ENCODE data around the gene PRDM10. TPM values are rescaled to one million over a fixed set of nuclear protein-coding genes. Genes with fewer than 3 reads are reported as not detected.

Gene PRDM10
- total and polyA plus RNA-seq, 2 donors (not counting 1 experiment from before 2014, with no cell fraction given) = 2.5 to 2.9 TPM

DNA sequence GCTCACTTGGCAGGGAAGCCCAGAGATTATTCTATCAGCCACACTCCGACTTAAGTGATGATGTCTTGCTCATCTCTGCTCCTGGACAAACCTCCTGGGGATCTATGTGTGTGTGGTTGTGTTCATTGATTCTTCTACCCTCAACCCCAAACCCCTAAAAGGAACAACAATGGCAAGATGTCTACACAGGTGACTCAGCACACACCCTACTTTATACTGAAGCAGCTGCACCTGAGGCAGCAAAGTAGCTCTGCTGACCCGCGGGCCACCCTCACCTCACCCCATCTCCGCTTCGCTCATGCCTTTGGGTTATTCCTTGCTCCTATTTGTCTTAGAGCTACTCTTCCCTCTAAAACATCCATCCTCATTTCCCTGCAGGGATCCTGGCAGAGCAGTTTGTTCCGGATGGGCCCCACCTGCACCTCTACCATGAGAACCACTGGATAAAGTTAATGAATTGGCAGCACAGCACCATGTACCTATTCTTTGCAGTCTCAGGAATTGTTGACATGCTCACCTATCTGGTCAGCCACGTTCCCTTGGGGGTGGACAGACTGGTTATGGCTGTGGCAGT, 148.3 kb downstream of the PRDM10 start:
- Histone ChIP-seq H4K20me1 (ENCODE audit: control insufficient read depth, extremely low read depth, insufficient read depth, low read length) (no peaks in the 10 kb centered on the region), H3K9me3 (ENCODE audit: control insufficient read depth, insufficient read depth, low read depth, low read length) (no peaks in the 10 kb centered on the region), H3K4me2 (ENCODE audit: extremely low read depth, insufficient read depth, low read length) (no peak overlapping the region), H3K79me2 (ENCODE audit: control insufficient read depth, insufficient read depth, low read length) (no peaks in the 10 kb centered on the region), H3K9ac (ENCODE audit: insufficient read depth, low read length) (no peak overlapping the region), H2AFZ (ENCODE audit: low read length) (no peak overlapping the region), H3K4me3 (replicated peaks in 1 of 4; ENCODE audit: control extremely low read depth in 1 of 4, insufficient read depth in 1 of 4, low read depth in 3 of 4, low read length in 4 of 4) (no peak overlapping the region), H3K4me1 (ENCODE audit: control insufficient read depth, extremely low read depth, insufficient read depth, low read length) (no peaks in the 10 kb centered on the region), H3K27me3 (ENCODE audit: control insufficient read depth, insufficient read depth, low read length) (peaks cover 6% of the 10 kb centered on the region), H3K27ac (ENCODE audit: insufficient read depth, low read length) (no peak overlapping the region), H3K36me3 (ENCODE audit: control insufficient read depth, insufficient read depth, low read length) (no peaks in the 10 kb centered on the region)
- no peak for DNase-seq (ENCODE audit: low read depth in 2 of 2)
- no peak for TF ChIP-seq EZH2 (IDR thresholded peaks at IDR 0.05; ENCODE audit: low read length, missing control alignments)

DNA sequence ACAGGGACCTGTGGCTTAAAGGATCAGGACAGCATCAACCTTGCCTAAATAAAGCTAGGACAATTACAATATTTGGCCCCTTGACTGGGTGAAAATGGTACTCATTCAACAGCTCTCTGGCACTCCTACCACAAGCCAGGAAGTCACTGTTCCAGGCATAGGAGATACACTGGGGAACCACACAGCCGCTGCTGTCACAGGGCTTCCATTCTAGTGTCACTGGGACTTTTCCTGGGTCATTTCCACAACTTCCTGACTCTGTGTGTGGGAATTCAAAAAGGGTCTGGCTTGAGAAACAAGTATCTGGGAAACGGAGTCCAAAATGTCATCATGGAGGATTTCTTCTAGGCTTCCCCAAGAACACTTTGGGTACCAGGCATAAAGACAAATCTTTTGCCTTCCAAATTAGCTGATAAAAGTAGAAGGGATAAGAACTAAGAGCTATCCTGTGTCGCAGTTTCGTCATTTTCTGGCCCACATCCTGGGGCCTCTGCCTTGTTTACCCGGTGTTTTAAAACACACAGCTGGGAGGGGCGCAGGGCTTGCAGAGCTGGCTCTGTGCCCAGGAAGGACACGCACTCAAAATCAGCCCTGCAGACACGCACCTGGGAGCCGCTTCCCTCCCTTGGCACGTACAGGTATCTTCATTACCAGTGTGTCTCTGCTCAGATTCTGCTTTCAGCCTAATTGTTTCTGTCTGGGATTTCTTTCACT, 149.0 kb downstream of the PRDM10 start:
- DNase-seq (ENCODE audit: low read depth in 2 of 2) = peak; percentile 8 to 56

DNA sequence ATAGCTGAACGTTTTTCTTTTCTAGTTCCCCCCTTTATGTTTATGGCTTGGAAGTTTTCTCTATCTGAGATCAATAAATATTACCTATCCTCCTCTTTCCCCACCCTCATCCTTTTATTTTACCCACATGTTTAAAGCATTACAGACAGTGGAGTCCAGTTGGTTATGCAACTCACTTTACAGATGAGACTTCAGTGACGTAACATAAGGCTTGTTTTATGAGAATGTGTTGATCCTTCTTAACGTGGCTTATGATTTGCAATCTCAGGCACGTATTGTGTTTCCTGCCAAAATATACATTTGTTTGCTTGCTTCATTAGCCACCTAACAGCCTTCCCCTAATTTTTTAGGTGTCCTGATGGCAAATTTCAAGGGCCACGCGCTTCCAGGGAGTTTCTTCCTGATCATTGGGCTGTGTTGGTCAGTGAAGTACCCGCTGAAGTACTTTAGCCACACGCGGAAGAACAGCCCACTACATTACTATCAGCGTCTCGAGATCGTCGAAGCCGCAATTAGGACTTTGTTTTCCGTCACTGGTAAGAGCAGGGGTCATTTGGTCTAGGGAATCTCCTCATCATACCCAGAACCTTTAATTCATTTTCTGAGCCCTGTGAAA, 150.4 kb downstream of the PRDM10 start:
- no peak overlapping the region for H3K27ac ChIP-seq (ENCODE audit: insufficient read depth, low read length)
- no peaks in the 10 kb centered on the region for H3K9me3 ChIP-seq (ENCODE audit: control insufficient read depth, insufficient read depth, low read depth, low read length)
- DNase-seq (ENCODE audit: low read depth in 2 of 2) = no peak
- H3K9ac ChIP-seq (ENCODE audit: insufficient read depth, low read length) = no peak overlapping the region
- H4K20me1 ChIP-seq (ENCODE audit: control insufficient read depth, extremely low read depth, insufficient read depth, low read length) = no peaks in the 10 kb centered on the region
- no peak for TF ChIP-seq EZH2 (IDR thresholded peaks at IDR 0.05; ENCODE audit: low read length, missing control alignments)
- TF ChIP-seq, protein P1, sequence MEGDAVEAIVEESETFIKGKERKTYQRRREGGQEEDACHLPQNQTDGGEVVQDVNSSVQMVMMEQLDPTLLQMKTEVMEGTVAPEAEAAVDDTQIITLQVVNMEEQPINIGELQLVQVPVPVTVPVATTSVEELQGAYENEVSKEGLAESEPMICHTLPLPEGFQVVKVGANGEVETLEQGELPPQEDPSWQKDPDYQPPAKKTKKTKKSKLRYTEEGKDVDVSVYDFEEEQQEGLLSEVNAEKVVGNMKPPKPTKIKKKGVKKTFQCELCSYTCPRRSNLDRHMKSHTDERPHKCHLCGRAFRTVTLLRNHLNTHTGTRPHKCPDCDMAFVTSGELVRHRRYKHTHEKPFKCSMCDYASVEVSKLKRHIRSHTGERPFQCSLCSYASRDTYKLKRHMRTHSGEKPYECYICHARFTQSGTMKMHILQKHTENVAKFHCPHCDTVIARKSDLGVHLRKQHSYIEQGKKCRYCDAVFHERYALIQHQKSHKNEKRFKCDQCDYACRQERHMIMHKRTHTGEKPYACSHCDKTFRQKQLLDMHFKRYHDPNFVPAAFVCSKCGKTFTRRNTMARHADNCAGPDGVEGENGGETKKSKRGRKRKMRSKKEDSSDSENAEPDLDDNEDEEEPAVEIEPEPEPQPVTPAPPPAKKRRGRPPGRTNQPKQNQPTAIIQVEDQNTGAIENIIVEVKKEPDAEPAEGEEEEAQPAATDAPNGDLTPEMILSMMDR (conservative IDR thresholded peaks at IDR 0.05 in 1 of 2, IDR thresholded peaks at IDR 0.05 in 1 of 2; ENCODE audit: low read depth in 1 of 2, low read length in 2 of 2) = no peak
- no peak overlapping the region for H3K4me2 ChIP-seq (ENCODE audit: extremely low read depth, insufficient read depth, low read length)
- H3K36me3 ChIP-seq (ENCODE audit: control insufficient read depth, insufficient read depth, low read length) = no peaks in the 10 kb centered on the region
- H3K4me1 ChIP-seq (ENCODE audit: control insufficient read depth, extremely low read depth, insufficient read depth, low read length) = no peaks in the 10 kb centered on the region
- H3K79me2 ChIP-seq (ENCODE audit: control insufficient read depth, insufficient read depth, low read length) = no peaks in the 10 kb centered on the region
- no peak overlapping the region for H2AFZ ChIP-seq (ENCODE audit: low read length)
- H3K27me3 ChIP-seq (ENCODE audit: control insufficient read depth, insufficient read depth, low read length) = peaks cover 6% of the 10 kb centered on the region
- no peak overlapping the region for H3K4me3 ChIP-seq (replicated peaks in 1 of 4; ENCODE audit: control extremely low read depth in 1 of 4, insufficient read depth in 1 of 4, low read depth in 3 of 4, low read length in 4 of 4)

More for the DNA sequence above, 149.0 kb downstream of the PRDM10 start:
- Histone ChIP-seq H3K27ac (ENCODE audit: insufficient read depth, low read length) (no peak overlapping the region), H3K27me3 (ENCODE audit: control insufficient read depth, insufficient read depth, low read length) (peaks cover 6% of the 10 kb centered on the region), H3K4me1 (ENCODE audit: control insufficient read depth, extremely low read depth, insufficient read depth, low read length) (no peaks in the 10 kb centered on the region), H3K4me2 (ENCODE audit: extremely low read depth, insufficient read depth, low read length) (no peak overlapping the region), H3K36me3 (ENCODE audit: control insufficient read depth, insufficient read depth, low read length) (no peaks in the 10 kb centered on the region), H3K9ac (ENCODE audit: insufficient read depth, low read length) (no peak overlapping the region), H3K4me3 (replicated peaks in 1 of 4; ENCODE audit: control extremely low read depth in 1 of 4, insufficient read depth in 1 of 4, low read depth in 3 of 4, low read length in 4 of 4) (no peak overlapping the region), H4K20me1 (ENCODE audit: control insufficient read depth, extremely low read depth, insufficient read depth, low read length) (no peaks in the 10 kb centered on the region), H3K9me3 (ENCODE audit: control insufficient read depth, insufficient read depth, low read depth, low read length) (no peaks in the 10 kb centered on the region), H2AFZ (ENCODE audit: low read length) (no peak overlapping the region), H3K79me2 (ENCODE audit: control insufficient read depth, insufficient read depth, low read length) (no peaks in the 10 kb centered on the region)
- TF ChIP-seq, protein P1 (conservative IDR thresholded peaks at IDR 0.05 in 1 of 2, IDR thresholded peaks at IDR 0.05 in 1 of 2; ENCODE audit: low read depth in 1 of 2, low read length in 2 of 2) = no peak
- no peak for TF ChIP-seq EZH2 (IDR thresholded peaks at IDR 0.05; ENCODE audit: low read length, missing control alignments)

Other genes starting within 250 kb of the PRDM10 start
- gene TMEM45B, start 187.0 kb downstream of the PRDM10 start, total RNA-seq = not detected in 2 replicates
- gene TMEM45B, start 187.0 kb downstream of the PRDM10 start, polyA plus RNA-seq = not detected in 2 replicates
- 10.7 and 13.6 TPM in 2 replicates for gene NFRKB, start 107.3 kb downstream of the PRDM10 start, total RNA-seq
- gene NFRKB, start 107.3 kb downstream of the PRDM10 start, polyA plus RNA-seq = 11.9 and 15.9 TPM in 2 replicates
- gene APLP2, start 67.1 kb upstream of the PRDM10 start, total RNA-seq = 415 and 508 TPM in 2 replicates
- gene APLP2, start 67.1 kb upstream of the PRDM10 start, polyA plus RNA-seq = 409 and 559 TPM in 2 replicates
- gene ST14, start 156.9 kb upstream of the PRDM10 start, total RNA-seq = under 0.01 TPM in 2 replicates
- gene ST14, start 156.9 kb upstream of the PRDM10 start, polyA plus RNA-seq = 0.01 TPM in 1 of 2 replicates, not detected in the other

All from fibroblast of lung (primary cell).